AG09309 (cell line): ENCODE results near the gene INO80E.

Experiments
- DNase-seq: peaks from one replicate; pipeline ENCODE4 v3.0.0-alpha.2; 2010; ENCODE audit warnings: low read depth
- H3K4me3 ChIP-seq: 2 replicates; pipeline ENCODE4 v1.5.1; 2011; ENCODE audit warnings: mild to moderate bottlenecking, low read depth, low read length, moderate library complexity; ENCODE audit not compliant: control insufficient read depth
- CTCF ChIP-seq: IDR thresholded peaks from 2 replicates; pipeline ENCODE4 v1.5.1; 2011; ENCODE audit warnings: mild to moderate bottlenecking, low read depth, low read length, inconsistent platforms; ENCODE audit not compliant: insufficient read depth, control insufficient read depth; ENCODE audit errors: missing control alignments

INO80E gene

DNA sequence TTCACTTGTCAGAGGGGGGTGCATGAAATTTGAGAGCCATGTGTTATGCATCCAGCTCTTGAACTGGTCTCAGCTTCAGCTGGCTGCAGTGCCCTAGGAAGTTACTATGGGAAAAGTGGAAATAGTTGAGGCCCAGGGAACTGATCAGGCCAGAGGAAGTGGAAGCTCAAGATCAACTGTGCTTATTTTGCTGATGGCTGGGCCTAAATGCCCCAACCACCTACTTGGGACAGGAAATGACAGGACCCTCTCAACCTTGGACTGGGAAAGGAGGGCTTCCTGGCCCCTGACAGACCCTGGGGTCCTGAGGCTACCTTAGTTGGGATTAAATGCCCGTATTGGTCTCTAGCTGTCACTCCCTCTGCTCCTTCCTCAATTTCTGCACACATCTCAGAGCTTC, 23.5 kb upstream of the INO80E start:
- DNase-seq: no peak
- no peak overlapping the region for H3K4me3 ChIP-seq
- no peak for TF ChIP-seq CTCF

DNA sequence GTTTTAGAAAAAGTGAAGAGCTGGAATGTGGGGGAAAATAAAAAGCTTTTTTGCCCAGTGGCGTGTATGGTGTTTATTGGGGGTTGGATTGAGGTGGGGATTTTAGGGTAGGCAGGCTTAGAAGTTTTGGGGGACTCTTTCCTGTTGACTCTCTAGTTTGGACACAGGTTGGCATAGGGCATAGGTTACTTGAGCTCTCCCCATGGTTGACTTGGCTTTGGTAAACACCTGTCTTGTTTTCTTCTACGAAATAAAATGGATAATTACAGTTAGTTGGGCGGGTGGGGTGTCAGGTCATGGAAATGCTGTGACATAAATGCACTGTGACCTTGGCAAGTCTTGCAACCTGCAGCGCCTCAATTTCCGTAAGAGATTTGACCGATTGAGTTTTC, 23.1 kb upstream of the INO80E start:
- DNase-seq: no peak
- no peak for TF ChIP-seq CTCF
- H3K4me3 ChIP-seq: no peak overlapping the region

GRCh38 chr16:29973384-29974246, 22.4 kb upstream of the INO80E start, which contains the start of gene TAOK2:
TSS of gene TAOK2 (plus strand) at chr16:29973868. CDS start at chr16:29977773, 3,905 bp downstream.
- H3K4me3 ChIP-seq: peak within 1 kb of the TSS; percentile 95
- DNase-seq: peak; percentile 94
- TF ChIP-seq CTCF: no peak

- TF ChIP-seq CTCF: no peak
- DNase-seq: no peak
- peak overlapping the region; percentile 95 for H3K4me3 ChIP-seq
Measured at GRCh38 chr16:29974291-29975133, 21.5 kb upstream of the INO80E start.

DNA sequence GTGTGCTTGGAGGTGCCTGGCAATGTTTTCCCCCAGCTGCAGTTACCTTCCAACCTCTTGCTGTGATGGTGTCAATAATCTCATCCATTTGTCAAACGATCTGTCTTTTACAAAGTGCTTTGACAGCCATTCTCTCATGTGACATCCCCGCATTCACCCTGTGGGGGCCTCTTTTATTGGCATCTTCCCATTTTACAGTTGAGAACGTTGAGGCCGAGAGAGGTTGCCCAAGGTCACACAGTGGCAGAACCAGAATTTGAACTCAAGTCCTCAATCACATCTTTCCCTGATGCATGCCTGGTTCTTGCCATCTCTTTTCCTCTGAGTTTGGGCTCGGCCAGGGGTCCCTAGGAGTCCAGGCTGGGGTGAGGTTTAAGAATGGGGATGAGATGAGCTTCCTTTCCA, 20.9 kb upstream of the INO80E start:
- no peak for TF ChIP-seq CTCF
- no peak for DNase-seq
- peak overlapping the region; percentile 95 for H3K4me3 ChIP-seq

GRCh38 chr16:29975811-29976511, 20.1 kb upstream of the INO80E start:
- DNase-seq: no peak
- TF ChIP-seq CTCF: no peak
- H3K4me3 ChIP-seq: peak overlapping the region; percentile 95
